Epithelial cell of esophagus (primary cell): ENCODE data around the gene GALNT14.

Experiments
- DNase-seq: peaks from one replicate; pipeline ENCODE4 v3.0.0; 2010; ENCODE audit warnings: low read depth
- H3K4me3 ChIP-seq: 2 replicates; pipeline ENCODE4 v1.5.1; 2011; ENCODE audit warnings: mild to moderate bottlenecking, low read length, control low read depth
- CTCF ChIP-seq: IDR thresholded peaks from 2 replicates; pipeline ENCODE4 v1.5.1; 2011; ENCODE audit warnings: low read depth, mild to moderate bottlenecking, low read length, control low read depth, inconsistent platforms; ENCODE audit not compliant: insufficient read depth; ENCODE audit errors: missing control alignments

GALNT14 gene

DNA sequence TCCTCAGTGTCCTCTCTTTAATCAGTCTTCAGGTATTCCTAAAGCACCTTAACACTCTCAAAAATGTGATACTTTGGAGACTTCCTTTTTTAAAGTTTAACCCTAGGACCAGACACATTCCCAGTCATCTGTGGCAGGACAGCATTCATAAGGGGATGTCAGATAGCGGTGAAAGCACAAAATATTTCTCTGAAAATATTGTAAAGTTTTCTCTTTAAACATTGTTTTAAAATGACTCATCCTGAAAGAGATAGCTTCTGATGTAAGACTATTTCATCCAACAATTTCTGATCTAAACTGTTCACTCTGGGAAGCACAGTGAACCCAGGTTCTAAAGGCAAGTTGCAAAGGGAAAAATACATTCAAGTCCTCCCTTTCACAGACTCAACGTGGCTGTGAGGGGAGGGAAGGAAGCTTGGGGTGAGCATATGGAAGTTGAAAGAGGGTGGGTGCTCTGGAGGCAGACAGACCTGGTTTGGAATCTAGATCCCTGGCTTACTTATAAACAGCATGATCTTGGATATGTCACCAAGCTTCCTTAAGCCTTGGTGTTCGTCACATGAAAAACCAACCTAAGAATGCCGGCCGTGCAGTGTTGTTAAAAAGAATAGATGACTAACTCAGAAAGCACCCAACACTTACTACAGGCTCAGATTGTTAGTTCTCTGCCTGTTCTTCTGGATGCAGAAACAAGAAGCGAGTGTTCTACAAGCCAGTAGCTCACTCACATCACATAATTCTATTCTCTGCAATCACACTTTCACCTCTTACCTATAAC, 12.1 kb downstream of the GALNT14 start:
- TF ChIP-seq CTCF = no peak
- H3K4me3 ChIP-seq = no peak overlapping the region
- peak; percentile 40 for DNase-seq

- DNase-seq = no peak
- no peak for TF ChIP-seq CTCF
Measured at GRCh38 chr2:31124904-31125303, 13.3 kb downstream of the GALNT14 start.

DNA sequence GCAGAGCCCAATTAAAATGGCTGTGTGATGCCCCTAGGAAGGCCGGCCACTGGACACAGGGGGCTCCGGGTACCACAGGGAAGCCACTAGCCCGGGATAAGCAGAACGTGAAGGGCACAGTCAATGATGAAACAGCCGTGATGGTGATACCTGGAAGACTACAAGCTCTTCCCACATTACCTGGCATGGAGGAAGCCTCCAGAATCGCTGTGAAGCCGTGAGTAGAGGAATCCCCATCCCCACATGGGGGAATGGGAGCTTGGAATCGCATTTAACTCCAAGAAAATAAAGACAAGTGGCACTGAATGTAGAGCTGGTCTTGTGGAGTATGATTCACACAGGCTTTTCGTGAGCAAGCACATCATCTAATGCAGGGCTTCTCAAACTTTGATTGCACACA, 16.1 kb downstream of the GALNT14 start:
- no peak overlapping the region for H3K4me3 ChIP-seq
- no peak for DNase-seq
- no peak for TF ChIP-seq CTCF

More at GRCh38 chr2:31124904-31125303, 13.3 kb downstream of the GALNT14 start:
- H3K4me3 ChIP-seq = no peak overlapping the region

- TF ChIP-seq CTCF = no peak
- DNase-seq = no peak
- H3K4me3 ChIP-seq = no peak overlapping the region
Measured at GRCh38 chr2:31113765-31114164, 24.5 kb downstream of the GALNT14 start.

- TF ChIP-seq CTCF = no peak
Measured at GRCh38 chr2:31112544-31112943, 25.7 kb downstream of the GALNT14 start.

DNA sequence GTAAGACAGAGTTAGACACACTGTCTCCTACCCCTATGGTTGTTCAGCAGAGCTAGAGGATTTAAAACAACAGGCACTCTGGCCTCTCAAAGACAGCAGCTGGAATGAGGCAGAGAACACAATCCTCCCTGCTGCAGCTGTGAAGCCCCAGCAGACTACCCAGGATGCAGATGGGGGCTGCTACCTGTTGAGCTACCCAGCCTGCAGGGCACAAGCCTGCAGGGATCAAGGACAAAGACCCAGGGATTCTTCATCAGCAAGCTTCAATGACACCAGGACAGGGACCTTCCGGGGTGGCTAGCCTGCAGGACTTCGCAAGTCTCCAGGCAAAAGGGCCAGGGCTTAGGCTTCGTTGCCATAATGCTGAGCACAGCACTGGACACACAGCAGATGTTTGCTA, 27.2 kb downstream of the GALNT14 start:
- DNase-seq = no peak
- H3K4me3 ChIP-seq = no peak overlapping the region
- TF ChIP-seq CTCF = no peak

More at GRCh38 chr2:31112544-31112943, 25.7 kb downstream of the GALNT14 start:
- no peak for DNase-seq
- no peak overlapping the region for H3K4me3 ChIP-seq

- H3K4me3 ChIP-seq = no peak overlapping the region
- DNase-seq = no peak
- no peak for TF ChIP-seq CTCF
Measured at GRCh38 chr2:31110431-31110830, 27.8 kb downstream of the GALNT14 start.
